ENCODE results near the gene DPP3.
A peak's percentile ranks its signal among the peaks of the same experiment; 100 is the strongest.
"Not testable (repeated sequence)": the region's sequence is repeated elsewhere in the genome, so short reads cannot be mapped to it uniquely, and the experiment has no call there.

DPP3 gene, protein sequence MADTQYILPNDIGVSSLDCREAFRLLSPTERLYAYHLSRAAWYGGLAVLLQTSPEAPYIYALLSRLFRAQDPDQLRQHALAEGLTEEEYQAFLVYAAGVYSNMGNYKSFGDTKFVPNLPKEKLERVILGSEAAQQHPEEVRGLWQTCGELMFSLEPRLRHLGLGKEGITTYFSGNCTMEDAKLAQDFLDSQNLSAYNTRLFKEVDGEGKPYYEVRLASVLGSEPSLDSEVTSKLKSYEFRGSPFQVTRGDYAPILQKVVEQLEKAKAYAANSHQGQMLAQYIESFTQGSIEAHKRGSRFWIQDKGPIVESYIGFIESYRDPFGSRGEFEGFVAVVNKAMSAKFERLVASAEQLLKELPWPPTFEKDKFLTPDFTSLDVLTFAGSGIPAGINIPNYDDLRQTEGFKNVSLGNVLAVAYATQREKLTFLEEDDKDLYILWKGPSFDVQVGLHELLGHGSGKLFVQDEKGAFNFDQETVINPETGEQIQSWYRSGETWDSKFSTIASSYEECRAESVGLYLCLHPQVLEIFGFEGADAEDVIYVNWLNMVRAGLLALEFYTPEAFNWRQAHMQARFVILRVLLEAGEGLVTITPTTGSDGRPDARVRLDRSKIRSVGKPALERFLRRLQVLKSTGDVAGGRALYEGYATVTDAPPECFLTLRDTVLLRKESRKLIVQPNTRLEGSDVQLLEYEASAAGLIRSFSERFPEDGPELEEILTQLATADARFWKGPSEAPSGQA

DNA sequence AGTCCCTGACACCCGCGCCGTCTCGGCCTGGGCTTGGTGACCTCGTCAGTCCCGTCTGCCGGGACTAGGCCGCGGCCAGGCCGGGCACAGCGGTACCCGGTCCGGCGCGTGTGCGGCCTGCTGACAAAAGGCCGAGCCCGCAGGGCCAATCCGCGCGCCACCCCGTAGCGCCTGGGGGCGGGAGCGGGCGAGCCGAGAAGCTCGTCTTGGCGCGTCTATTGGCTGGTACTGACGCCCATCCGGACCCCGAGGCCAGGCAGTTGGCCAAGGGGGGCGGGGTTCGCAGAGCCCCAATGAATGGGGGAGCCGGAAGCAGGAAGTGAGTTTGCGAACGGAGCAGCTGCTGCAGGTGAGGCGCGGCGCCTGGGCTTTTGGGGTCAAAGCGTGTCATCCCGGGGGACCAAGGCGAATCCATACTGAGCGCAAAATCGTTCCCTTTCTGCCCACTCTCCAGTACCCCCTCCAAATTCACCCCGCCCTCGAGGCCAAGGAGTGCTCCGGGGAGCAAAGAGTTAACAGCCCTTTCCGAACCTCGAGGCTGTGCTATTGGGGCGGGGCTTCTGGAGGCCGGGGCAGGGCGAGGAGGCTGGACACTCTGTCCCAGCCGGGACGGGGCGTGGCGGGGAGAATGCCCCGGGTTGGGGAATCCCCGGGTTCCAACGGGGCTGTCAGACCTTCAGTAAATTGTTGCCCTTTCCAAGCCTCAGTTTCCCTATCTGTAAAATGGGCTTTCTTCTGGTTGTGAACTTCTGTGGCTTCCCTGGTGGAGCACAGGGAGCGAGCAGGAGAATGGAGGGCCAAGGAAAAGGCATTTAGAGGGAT, at the start of gene DPP3:
Gene DPP3, plus strand, starts transcription at position 318 of the 822 bp plus-strand sequence. CDS start 1,767 bp downstream, outside the sequence.
- peak; percentile 83 for DNase-seq (ENCODE audit: low read depth, low spot score)

DNA sequence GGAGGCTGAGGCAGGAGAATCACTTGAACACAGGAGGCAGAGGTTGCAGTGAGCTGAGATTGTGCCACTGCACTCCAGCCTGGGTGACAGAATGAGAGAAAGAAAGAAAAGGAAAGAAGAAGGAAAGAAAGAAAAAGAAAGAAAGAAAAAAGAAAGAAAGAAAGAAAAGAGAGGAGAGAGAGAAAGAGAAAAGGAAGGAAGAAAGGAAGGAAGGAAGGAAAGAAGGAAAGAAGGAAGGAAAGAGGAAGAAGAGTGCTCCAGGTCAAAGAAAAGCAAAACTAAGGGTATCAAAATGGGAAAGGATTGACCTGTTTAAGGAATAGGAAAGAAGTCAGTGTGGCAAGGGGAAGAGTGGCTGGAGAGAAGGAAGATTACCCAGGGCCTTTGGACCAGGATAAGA, 48.9 kb upstream of the DPP3 start:
- not testable (repeated sequence) for DNase-seq (ENCODE audit: low read depth, low spot score)

DNA sequence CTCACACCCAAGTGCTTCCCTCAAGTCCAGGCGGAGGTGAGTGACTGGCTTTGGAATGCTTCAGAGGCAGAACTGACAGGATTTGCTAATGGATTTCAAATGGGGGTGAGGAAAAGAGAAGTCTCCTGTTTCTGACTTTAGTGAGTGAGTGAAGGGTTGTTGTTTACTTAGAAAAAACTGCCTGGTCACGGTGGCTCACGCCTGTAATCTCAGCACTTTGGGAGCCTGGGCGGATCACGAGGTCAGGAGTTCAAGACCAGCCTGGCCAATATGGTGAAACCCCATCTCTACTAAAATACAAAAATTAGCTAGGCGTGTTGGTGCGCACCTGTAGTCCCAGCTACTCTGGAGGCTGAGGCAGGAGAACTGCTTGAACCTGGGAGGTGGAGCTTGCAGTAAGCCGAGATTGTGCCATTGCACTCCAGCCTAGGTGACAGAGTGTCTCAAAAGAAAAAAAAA, 48.3 kb upstream of the DPP3 start:
- DNase-seq (ENCODE audit: low read depth, low spot score), result not testable (repeated sequence)

DNA sequence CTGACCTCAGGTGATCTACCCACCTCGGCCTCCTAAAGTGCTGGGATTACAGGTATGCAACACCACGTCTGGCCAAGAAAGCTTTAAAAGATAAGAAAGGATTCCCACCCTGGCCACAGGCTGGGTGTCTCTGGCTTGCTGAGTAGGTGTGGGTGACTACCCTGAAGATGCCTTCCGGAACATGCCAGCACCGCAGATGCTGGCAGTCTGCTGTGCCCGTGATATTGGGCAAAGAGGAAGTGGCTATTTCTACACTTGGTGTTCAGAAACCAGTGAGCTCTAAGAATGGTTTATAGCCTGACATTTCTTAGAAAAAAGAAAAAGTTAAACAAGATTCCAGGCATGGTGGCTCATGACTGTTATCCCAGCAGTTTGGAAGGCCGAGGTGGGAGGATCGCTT, 47.6 kb upstream of the DPP3 start:
- no peak for DNase-seq (ENCODE audit: low read depth, low spot score)

DNA sequence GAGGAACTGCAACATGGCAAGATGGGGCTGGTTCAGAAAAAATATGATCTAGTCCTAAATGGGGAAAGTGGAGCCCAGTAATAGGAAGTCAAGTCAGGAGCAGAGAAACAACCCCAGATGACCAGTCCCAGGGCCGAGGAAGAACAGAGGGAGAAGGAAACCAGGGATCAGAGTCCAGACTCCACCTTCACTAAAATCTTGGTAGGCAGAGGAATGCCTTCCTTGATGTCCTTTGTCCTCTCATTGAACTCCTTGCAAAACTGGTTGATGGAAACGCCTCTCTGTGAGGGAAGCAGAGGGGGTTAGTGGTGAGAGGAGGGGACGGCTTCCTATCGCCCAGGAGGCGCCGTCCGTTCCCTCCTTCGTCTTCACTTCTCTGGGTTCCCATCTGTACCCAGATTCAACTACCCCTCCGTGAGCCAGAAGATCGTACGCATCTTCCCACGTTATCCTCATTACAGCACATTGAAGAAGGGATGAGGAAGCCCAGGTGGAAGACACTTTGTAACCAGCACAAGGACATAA, 42.2 kb upstream of the DPP3 start:
- DNase-seq (ENCODE audit: low read depth, low spot score), result no peak

DNA sequence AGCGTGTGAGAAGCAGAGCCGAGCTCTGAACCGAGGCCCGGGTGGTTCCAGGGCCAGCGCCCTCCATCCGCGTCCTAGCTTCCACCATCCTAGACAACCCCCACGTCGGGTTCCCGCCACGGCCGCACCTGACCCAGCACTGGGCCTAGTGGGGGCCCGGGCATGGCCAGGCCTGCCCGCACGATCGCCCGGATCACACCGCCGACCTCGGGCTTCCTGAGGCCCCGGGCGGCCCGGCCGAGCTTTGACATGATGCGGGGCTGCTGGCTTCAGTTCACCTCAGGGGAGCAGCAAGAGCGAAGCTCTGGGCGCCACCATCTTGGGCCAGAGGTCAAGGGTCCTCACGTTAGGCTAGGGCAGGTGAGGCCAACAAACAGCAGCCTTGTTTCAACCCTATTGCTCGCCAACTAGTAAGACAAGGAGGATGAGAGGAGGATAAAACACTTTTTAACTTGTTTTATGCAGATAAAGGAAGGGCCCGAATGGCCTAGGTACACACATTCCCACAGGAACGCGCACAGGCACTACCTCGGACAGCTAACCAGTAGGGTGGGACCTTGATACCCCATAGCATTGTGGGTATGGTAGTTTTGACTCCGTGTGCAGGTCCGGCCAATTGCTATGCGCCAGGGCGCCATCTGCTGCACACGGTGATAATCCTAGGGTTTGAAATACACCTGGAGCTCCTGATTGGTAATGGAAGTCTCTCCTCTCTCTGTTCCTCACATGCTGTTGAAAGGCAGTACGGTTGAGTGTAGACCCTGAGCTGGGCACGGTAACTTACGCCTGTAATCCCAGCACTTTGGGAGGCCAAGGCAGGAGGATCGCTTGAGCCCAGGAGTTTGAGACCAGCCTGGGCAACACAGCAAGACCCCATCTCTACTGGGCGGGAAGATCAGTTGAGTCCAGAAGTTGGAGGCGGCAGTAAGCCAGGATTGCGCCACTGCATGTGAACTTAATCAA, 41.4 kb upstream of the DPP3 start, which contains the start of gene MRPL11:
Gene MRPL11, minus strand, starts transcription at position 345 of the 963 bp plus-strand sequence. Its CDS starts 94 bp downstream, at position 251.
- peak; percentile 80 for DNase-seq (ENCODE audit: low read depth, low spot score)

DNA sequence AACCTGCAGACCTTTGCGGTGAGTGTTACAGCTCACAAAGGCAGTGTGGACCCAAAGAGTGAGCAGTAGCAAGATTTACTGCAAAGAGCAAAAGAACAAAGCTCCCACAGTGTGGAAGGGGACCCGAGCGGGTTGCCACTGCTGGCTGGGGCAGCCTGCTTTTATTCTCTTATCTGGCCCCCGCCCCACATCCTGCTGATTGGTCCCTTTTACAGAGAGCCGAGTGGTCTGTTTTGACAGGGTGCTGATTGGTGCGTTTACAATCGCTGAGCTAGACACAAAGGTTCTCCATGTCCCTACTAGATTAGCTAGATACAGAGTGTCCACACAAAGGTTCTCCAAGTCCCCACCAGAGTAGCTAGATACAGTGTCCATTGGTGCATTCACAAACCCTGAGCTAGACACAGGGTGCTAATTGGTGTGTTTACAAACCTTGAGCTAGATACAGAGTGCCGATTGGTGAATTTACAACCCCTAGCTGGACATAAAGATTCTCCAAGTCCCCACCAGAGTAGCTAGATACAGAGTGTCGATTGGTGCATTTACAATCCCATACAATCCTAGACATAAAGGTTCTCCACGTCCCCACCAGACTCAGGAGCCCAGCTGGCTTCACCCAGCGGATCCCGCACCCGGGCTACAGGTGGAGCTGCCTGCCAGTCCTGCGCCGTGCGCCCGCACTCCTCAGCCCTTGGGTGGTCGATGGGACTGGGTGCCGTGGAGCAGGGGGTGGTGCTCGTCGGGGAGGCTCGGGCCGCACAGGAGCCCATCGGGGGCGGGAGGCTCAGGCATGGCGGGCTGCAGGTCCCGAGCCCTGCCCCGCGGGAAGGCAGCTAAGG, 39.9 kb upstream of the DPP3 start:
- DNase-seq (ENCODE audit: low read depth, low spot score), result not testable (repeated sequence)

DNA sequence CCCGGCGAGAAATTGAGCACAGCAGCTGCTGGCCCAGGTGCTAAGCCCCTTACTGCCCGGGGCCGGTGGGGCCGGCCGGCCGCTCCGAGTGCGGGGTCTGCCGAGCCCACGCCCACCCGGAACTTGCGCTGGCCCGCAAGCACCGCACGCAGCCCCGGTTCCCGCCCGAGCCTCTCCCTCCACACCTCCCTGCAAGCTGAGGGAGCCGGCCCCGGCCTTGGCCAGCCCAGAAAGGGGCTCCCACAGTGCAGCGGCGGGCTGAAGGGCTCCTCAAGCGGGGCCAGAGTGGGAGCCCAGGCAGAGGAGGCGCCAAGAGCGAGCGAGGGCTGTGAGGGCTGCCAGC, 39.3 kb upstream of the DPP3 start:
- not testable (repeated sequence) for DNase-seq (ENCODE audit: low read depth, low spot score)

DNA sequence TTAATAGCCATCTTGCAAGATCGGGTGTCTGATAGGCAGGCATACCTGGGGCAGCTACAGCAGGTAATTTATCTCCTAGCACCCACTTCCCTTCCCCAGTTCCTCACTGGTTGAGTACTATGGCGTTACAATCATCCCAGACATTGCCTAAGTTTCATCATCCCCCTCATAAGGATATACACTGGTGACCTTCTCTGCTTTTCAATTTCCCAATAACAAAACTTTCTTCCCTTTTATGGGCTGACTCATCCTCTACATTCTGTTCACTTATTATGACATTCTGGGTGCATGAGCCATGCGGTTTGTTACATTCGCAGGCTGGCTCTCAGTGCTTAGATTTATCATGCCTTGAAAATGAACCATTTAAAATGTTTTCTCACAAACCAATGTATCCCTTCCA, 36.6 kb upstream of the DPP3 start:
- no peak for DNase-seq (ENCODE audit: low read depth, low spot score)

DNA sequence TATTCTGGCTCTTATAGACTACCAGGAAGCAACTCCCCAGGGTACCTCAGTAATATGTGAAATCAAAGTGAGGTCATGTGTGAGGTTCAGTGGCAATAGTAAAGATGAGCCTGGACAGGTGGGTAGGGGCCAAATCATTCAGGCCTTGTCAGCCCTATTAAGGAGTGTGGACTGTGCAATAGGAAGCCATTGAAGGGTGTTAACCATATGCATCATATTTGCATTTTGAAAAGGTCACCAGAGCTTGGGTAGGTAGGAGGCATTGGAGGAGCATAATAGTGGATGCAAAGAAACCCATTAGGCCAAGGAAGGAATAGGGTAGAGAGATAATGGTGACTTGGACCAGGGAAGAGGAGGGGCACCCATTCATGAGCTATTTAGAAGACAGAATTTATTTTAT, 33.2 kb upstream of the DPP3 start:
- no peak for DNase-seq (ENCODE audit: low read depth, low spot score)

DNA sequence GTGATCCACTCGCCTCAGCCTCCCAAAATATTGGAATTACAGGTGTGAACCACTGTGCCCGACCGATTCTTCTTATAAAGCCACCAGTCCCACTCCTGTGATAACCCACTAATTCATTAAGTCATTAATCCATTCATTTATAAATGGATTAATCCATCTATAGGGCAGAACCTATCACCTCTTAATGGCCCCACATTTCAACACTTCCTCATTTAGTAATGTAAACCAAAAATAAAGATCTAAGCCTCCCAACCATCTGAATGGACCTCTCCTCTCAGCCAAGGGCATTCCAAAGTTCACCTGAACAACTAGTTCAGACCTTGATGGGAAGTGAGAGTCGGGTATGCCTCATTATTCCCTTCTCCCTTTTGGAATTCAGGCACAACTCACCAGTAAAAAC, 31.7 kb upstream of the DPP3 start:
- DNase-seq (ENCODE audit: low read depth, low spot score), result no peak

DNA sequence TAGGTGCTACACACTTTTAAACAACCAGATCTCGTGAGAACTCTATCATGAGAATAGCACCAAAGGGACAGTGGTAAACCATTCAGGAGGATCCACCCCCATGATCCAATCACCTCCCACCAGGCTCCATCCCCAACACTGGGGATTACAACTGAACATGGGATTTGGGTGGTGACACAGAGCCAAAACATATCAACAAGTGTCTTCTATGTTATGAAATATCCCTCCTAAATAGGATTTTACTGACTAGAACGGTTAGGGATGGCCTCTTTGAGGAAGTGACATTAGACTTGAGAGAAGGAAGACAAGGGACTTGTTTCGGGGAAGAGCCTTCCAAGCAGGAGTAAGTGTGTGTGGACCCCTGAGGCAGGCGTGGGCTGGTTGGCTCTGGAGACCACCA, 29.7 kb upstream of the DPP3 start:
- DNase-seq (ENCODE audit: low read depth, low spot score), result no peak

DNA sequence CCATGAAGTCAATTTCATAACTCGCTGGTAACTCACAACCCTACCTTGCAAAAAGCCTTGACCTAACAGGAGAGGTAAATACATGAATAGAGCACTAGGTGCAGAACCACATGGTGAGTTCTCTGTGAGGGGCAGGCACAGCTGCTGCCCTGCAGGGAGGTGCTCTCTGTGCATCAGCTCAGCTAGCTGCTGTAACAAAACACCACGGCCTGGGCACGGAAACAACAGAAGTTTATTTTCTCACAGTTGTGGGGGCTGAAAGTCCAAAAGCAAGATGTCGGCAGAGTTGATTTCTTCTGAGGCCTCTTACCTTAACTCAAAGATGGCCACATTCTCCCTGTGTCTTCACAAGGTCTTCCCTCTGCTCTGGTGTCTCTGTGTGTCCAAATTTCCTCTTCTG, 28.6 kb upstream of the DPP3 start:
- no peak for DNase-seq (ENCODE audit: low read depth, low spot score)

DNA sequence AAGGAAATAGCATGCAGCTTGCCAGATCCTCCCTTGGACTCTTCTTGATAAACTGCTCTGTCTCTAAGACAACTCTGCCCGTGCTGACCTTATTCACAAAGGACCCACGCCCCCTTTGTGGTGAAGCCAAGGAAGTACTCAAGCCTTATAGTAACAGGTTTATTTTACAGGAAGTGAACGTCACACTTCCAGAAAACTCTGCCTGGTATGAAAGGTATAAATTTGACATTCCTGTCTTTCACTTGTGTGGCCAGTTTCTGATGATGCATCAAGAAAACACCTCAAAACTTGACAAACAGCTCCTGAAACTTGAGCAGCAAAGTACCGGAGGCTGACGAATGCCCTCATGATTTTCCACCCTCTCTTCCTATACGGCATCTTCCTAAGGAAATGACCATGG, 26.0 kb upstream of the DPP3 start:
- no peak for DNase-seq (ENCODE audit: low read depth, low spot score)

DNA sequence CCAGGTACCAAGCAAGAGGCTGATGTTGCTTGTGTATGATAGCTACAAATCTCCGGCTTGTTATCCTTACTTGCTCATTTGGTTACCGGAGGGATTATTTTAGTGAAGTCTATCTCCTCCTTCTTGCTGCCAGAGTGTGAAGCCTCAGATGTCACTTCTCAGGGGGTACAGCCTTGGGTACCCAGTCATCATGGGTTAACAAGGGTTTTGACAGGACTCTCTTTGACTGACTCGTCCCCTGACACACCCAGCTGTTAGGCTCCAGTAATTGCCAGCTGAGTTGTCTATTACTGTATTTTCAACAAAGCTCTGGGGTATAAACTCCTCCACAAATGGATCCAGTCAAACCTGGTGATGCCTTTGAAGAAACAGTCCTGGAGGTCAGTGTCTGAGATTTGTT, 25.4 kb upstream of the DPP3 start:
- no peak for DNase-seq (ENCODE audit: low read depth, low spot score)

DNA sequence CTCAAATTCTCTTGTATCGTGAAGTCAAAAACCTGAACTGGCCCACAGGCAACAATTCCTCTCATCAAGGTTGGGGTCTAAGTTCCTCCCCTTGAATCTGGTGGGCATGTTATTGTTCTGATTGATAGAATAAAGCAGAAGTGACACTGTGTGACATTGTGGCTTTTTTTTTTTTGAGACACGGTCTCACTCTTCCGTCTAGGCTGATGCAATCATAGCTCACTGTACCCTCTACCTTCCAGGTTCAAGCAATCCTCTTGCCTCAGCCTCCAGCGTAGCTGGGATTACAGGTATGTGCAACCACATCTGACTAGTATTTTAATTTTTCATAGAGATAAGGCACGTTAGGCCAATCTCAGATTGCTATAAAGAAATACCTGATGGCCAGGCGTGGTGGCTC, 22.4 kb upstream of the DPP3 start:
- no peak for DNase-seq (ENCODE audit: low read depth, low spot score)

DNA sequence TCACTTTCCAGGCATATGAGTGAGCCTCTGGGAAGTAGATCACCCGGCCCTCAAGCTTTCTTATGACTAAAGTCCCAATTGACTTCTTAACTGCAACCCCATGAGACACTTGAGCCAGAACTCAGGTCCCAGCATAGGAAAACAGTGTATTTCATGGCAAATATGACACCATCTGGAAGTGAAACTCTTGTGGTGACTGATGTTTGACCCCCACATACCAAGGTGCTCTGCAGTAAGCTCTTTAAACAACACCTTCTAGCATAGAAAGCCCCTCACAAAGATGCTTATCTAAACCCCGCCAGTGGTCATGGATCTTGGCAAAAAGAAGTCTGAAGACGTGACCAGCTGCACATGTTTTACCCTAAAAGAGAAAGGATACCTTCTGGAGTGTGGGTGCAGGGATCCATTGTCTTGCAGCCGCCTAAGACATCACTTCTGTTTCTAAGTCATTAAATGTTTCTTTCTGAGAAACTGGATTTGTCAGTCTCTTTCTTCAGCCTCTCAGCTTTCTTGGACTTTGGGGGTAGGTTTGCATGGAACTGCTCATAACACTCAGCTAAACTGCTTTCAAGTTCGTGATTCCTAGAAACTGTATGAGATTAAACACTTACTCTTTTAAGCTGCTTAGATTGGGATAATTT, 21.0 kb upstream of the DPP3 start:
- DNase-seq (ENCODE audit: low read depth, low spot score), result no peak

DNA sequence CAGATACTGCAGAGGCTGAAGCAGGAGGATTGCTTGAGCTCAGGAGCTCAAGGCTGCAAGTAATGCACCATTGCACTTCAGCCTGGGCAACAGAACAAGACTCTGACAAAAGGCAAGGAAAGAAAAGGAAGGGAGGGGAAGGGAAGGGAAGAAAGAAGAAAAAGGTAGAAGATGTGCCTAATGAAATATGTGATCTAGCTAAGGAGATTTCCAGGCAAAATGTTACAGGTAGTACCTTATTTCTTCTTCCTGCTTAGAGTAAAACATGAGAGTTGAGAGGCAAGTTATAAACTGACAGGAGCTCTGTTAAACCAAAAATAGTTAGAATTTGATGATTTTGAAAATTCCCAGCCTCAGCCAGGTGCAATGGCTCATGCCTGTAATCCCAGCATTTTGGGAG, 18.2 kb upstream of the DPP3 start:
- DNase-seq (ENCODE audit: low read depth, low spot score), result no peak

DNA sequence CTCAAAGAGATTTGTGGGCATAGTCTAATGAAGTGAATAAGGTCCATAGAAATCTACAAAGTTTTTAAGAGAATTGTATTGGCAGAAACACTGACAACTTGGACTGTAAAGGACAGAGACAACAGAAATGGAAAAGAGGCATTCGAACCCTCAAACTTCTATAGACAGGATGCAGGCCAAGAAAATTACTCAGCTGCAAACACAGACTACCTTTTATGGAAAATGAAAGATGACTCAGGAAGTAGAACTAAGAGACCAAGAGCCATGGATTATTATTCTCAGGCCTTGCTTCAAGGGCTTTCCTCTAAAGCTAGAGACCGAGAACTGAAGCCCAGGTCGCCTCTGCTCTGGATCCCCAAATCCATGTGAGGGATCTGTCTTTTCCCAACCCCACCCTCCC, 17.3 kb upstream of the DPP3 start:
- DNase-seq (ENCODE audit: low read depth, low spot score), result no peak
